Nephron progenitor cell (in vitro differentiated cells): ENCODE data around the gene NEU1.
"Not testable (repeated sequence)": the region's sequence is repeated elsewhere in the genome, so short reads cannot be mapped to it uniquely, and the experiment has no call there.

Experiments used
- DNase-seq: peaks from one replicate; pipeline ENCODE4 v3.0.0; 2021
- H3K27ac Mint-ChIP-seq: 2 replicates; pipeline ENCODE4 v1.8.0; 2021; ENCODE audit warnings: mild to moderate bottlenecking, moderate library complexity, mixed read lengths
- H3K27me3 Mint-ChIP-seq: 2 replicates; pipeline ENCODE4 v1.8.0; 2021; ENCODE audit warnings: mild to moderate bottlenecking, low read depth, mixed read lengths; ENCODE audit not compliant: poor library complexity
- H3K36me3 Mint-ChIP-seq: 2 replicates; pipeline ENCODE4 v1.8.0; 2021; ENCODE audit warnings: low read depth, mixed read lengths
- H3K4me1 Mint-ChIP-seq: 2 replicates; pipeline ENCODE4 v1.8.0; 2021; ENCODE audit warnings: mixed read lengths
- H3K4me3 Mint-ChIP-seq: 2 replicates; pipeline ENCODE4 v1.8.0; 2021; ENCODE audit warnings: mild to moderate bottlenecking, moderate library complexity, mixed read lengths
- H3K9me3 Mint-ChIP-seq: 2 replicates; pipeline ENCODE4 v1.8.0; 2021; ENCODE audit warnings: mild to moderate bottlenecking, moderate library complexity, mixed read lengths
- TF ChIP-seq, protein P1 (sequence below): fragments of 200-600 bp; sonication (generic); IDR thresholded peaks from 2 replicates; pipeline ENCODE4 v1.5.0; 2021; ENCODE audit warnings: antibody characterized with exemption

NEU1 gene

DNA sequence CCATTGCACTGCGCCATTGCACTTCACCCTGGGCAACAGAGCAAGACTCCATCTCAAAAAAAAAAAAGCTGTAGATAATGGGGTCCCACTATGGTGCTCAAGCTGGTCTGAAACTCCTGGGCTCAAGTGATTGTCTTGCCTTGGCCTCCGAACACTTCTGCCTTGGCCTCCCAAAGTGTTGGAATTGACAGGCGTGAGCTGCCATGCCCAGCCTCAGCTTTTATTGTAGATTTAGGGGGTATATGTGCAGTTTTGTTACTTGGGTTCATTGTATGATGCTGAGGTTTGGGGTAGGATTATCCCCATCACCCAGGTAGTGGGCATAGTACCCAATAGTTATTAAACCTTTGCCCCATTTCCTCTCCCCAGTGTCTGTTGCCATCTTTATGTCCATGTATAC is 23.7 kb downstream of the NEU1 start:
- H3K4me1 Mint-ChIP-seq = peaks cover 42% of the 10 kb centered on the region
- peaks cover 8% of the 10 kb centered on the region for H3K27me3 Mint-ChIP-seq
- H3K27ac Mint-ChIP-seq = no peak overlapping the region
- H3K9me3 Mint-ChIP-seq = no peaks in the 10 kb centered on the region
- peak overlapping the region; percentile 62 for H3K4me3 Mint-ChIP-seq
- DNase-seq = no peak
- TF ChIP-seq, protein P1, sequence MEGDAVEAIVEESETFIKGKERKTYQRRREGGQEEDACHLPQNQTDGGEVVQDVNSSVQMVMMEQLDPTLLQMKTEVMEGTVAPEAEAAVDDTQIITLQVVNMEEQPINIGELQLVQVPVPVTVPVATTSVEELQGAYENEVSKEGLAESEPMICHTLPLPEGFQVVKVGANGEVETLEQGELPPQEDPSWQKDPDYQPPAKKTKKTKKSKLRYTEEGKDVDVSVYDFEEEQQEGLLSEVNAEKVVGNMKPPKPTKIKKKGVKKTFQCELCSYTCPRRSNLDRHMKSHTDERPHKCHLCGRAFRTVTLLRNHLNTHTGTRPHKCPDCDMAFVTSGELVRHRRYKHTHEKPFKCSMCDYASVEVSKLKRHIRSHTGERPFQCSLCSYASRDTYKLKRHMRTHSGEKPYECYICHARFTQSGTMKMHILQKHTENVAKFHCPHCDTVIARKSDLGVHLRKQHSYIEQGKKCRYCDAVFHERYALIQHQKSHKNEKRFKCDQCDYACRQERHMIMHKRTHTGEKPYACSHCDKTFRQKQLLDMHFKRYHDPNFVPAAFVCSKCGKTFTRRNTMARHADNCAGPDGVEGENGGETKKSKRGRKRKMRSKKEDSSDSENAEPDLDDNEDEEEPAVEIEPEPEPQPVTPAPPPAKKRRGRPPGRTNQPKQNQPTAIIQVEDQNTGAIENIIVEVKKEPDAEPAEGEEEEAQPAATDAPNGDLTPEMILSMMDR = no peak
- H3K36me3 Mint-ChIP-seq = peaks cover 55% of the 10 kb centered on the region

- H3K27ac Mint-ChIP-seq, H3K27me3 Mint-ChIP-seq, DNase-seq, H3K9me3 Mint-ChIP-seq: not testable (repeated sequence)
- peak overlapping the region; percentile 99 for H3K4me3 Mint-ChIP-seq
- peaks cover 42% of the 10 kb centered on the region for H3K4me1 Mint-ChIP-seq
- H3K36me3 Mint-ChIP-seq = peaks cover 55% of the 10 kb centered on the region
Measured at GRCh38 chr6:31838114-31838553, 24.5 kb downstream of the NEU1 start.

GRCh38 chr6:31837369-31838113 is 25.1 kb downstream of the NEU1 start:
- H3K27ac Mint-ChIP-seq = peak overlapping the region; percentile 100
- peak overlapping the region; percentile 99 for H3K4me3 Mint-ChIP-seq
- peaks cover 55% of the 10 kb centered on the region for H3K36me3 Mint-ChIP-seq
- H3K9me3 Mint-ChIP-seq = no peaks in the 10 kb centered on the region
- TF ChIP-seq, protein P1 = no peak
- H3K27me3 Mint-ChIP-seq = peaks cover 8% of the 10 kb centered on the region
- peaks cover 42% of the 10 kb centered on the region for H3K4me1 Mint-ChIP-seq
- no peak for DNase-seq

- no peak for DNase-seq
- peak overlapping the region; percentile 100 for H3K27ac Mint-ChIP-seq
- peaks cover 42% of the 10 kb centered on the region for H3K4me1 Mint-ChIP-seq
- peaks cover 8% of the 10 kb centered on the region for H3K27me3 Mint-ChIP-seq
- no peaks in the 10 kb centered on the region for H3K9me3 Mint-ChIP-seq
- peaks cover 55% of the 10 kb centered on the region for H3K36me3 Mint-ChIP-seq
- TF ChIP-seq, protein P1 = no peak
- peak overlapping the region; percentile 99 for H3K4me3 Mint-ChIP-seq
Measured at GRCh38 chr6:31836474-31837368, 25.9 kb downstream of the NEU1 start.

GRCh38 chr6:31836047-31836473 is 26.6 kb downstream of the NEU1 start:
- Mint-ChIP-seq H3K4me3 (peak overlapping the region; percentile 99), H3K36me3 (peaks cover 49% of the 10 kb centered on the region), H3K27ac (peak overlapping the region; percentile 100), H3K4me1 (peaks cover 43% of the 10 kb centered on the region), H3K27me3 (peaks cover 8% of the 10 kb centered on the region), H3K9me3 (no peaks in the 10 kb centered on the region)
- DNase-seq = no peak
- TF ChIP-seq, protein P1 = no peak
